SK-N-SH (cell line): ENCODE measurements around the gene CDX1.

Source experiments
- EP300 ChIP-seq, 2 experiments: IDR thresholded peaks; 2 replicates each; pipeline versions ENCODE4 v1.4.0 to v1.6.1; 2012; ENCODE audit warnings: borderline replicate concordance in 1 of 2, low read depth in 1 of 2, low read length in 1 of 2
- FOXM1 ChIP-seq: IDR thresholded peaks from 2 replicates; pipeline ENCODE4 v1.4.0; 2012; ENCODE audit warnings: low read depth, mild to moderate bottlenecking
- NFIC ChIP-seq: IDR thresholded peaks from 2 replicates; pipeline ENCODE4 v1.4.0; 2012; ENCODE audit warnings: borderline replicate concordance
- POLR2AphosphoS5 ChIP-seq: IDR thresholded peaks from 2 replicates; pipeline ENCODE4 v1.6.1; 2012; ENCODE audit warnings: low read depth, low read length
- RAD21 ChIP-seq: IDR thresholded peaks from 2 replicates; pipeline ENCODE4 v1.6.1; 2012; ENCODE audit warnings: mild to moderate bottlenecking, low read length
- RCOR1 ChIP-seq: fragments of 150-350 bp; IDR thresholded peaks from 2 replicates; pipeline ENCODE4 v1.6.1; 2017; ENCODE audit warnings: antibody characterized with exemption, low read length
- SIN3A ChIP-seq: IDR thresholded peaks from 2 replicates; pipeline ENCODE4 v1.6.1; 2012; ENCODE audit warnings: low read depth, mild to moderate bottlenecking, low read length, moderate library complexity, borderline replicate concordance
- TF ChIP-seq, protein P1 (sequence below): fragments of 200-600 bp; sonication (generic); IDR thresholded peaks from 2 replicates; pipeline ENCODE4 v1.6.1; 2017; ENCODE audit warnings: antibody characterized with exemption, mild to moderate bottlenecking, moderate library complexity

DNA sequence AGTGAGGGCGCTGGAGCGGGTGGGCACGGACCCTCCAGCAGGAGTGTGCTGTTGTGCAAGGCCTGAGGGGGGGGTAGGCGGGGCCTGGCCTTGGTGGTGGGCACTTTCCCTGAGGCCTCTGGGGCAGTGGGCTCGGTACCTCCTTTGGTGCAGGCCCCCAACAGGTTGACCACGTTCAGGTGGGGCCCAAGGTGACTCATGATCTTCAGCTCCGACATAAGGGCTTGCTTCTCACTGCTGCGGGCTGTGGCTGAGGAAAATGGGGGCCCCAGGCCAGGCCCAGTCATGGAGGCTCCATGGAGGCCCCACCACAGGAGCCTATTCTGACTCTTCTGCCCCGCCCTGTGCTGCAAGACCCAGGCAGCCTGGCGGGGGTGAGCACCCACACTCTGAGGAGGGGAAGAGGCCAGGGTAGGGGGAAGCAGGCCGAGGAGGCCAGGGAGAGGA, 42.4 kb upstream of the CDX1 start:
- TF ChIP-seq, protein P1, sequence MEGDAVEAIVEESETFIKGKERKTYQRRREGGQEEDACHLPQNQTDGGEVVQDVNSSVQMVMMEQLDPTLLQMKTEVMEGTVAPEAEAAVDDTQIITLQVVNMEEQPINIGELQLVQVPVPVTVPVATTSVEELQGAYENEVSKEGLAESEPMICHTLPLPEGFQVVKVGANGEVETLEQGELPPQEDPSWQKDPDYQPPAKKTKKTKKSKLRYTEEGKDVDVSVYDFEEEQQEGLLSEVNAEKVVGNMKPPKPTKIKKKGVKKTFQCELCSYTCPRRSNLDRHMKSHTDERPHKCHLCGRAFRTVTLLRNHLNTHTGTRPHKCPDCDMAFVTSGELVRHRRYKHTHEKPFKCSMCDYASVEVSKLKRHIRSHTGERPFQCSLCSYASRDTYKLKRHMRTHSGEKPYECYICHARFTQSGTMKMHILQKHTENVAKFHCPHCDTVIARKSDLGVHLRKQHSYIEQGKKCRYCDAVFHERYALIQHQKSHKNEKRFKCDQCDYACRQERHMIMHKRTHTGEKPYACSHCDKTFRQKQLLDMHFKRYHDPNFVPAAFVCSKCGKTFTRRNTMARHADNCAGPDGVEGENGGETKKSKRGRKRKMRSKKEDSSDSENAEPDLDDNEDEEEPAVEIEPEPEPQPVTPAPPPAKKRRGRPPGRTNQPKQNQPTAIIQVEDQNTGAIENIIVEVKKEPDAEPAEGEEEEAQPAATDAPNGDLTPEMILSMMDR, result no peak
- no peak for TF ChIP-seq FOXM1
- TF ChIP-seq POLR2AphosphoS5, result no peak
- TF ChIP-seq EP300 (IDR thresholded peaks at IDR 0.05; ENCODE audit: borderline replicate concordance in 1 of 2, low read depth in 1 of 2, low read length in 1 of 2), result no peak
- no peak for TF ChIP-seq RAD21
- no peak for TF ChIP-seq SIN3A
- no peak for TF ChIP-seq NFIC
- no peak for TF ChIP-seq RCOR1
